ES-I3 (cell line): ENCODE measurements around the gene CSTF2T.
A peak's percentile ranks its signal among the peaks of the same experiment; 100 is the strongest.

Experiments used
- H3K36me3 ChIP-seq: 2 replicates; pipeline ENCODE4 v1.6.1; 2013; ENCODE audit warnings: mild to moderate bottlenecking, low read length, control low read depth, moderate library complexity; ENCODE audit not compliant: insufficient read depth
- H3K4me1 ChIP-seq: 2 replicates; pipeline ENCODE4 v1.6.1; 2013; ENCODE audit warnings: mild to moderate bottlenecking, control low read depth, low read length; ENCODE audit not compliant: insufficient read depth
- H3K9ac ChIP-seq: 2 replicates; pipeline ENCODE4 v1.6.1; 2013; ENCODE audit warnings: low read depth, mild to moderate bottlenecking, low read length, moderate library complexity
- H3K9me3 ChIP-seq: 2 replicates; pipeline ENCODE4 v1.6.1; 2013; ENCODE audit warnings: mild to moderate bottlenecking, low read length, moderate library complexity; ENCODE audit not compliant: control insufficient read depth, insufficient read depth

CSTF2T gene, protein sequence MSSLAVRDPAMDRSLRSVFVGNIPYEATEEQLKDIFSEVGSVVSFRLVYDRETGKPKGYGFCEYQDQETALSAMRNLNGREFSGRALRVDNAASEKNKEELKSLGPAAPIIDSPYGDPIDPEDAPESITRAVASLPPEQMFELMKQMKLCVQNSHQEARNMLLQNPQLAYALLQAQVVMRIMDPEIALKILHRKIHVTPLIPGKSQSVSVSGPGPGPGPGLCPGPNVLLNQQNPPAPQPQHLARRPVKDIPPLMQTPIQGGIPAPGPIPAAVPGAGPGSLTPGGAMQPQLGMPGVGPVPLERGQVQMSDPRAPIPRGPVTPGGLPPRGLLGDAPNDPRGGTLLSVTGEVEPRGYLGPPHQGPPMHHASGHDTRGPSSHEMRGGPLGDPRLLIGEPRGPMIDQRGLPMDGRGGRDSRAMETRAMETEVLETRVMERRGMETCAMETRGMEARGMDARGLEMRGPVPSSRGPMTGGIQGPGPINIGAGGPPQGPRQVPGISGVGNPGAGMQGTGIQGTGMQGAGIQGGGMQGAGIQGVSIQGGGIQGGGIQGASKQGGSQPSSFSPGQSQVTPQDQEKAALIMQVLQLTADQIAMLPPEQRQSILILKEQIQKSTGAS

DNA sequence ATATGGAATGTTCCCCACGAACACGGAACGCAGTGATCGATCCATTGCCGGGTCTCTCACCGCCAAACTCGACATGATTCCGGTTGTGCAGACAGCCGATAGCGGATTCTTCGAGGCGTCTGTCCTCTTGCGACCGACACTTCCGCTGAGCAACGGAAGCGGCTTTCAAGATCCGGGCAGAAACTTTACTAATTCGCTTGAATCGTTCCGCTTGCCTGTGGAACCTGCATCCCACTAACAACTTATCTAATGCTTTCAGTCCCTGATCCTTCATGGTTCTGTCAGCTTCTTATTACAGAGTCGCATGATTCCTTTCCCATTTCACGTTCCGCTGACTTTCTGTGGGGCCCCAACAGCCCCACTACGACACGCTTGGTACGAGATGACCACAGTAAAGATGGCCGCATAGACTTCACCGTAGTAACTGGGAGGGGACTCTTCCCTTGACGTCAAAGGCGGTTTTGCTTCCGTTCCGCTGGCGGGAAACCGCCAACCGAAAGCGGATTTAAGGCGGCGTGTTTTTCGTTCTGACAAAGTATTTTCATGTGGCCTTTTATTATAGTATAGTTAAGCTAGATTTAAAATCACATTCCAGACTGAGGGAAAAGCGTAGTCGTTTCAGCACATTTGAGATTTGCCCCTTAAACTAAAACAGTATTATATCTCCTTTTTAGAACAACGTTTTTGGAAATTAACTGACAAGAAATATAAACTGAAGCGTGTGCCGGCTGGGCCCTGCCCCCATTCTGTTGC lies at the start of gene CSTF2T:
Gene CSTF2T, minus strand, starts transcription at position 121 of the 753 bp plus-strand sequence. Its CDS starts 46 bp downstream, at position 75.
- H3K9me3 ChIP-seq, result no peaks in the 10 kb centered on the region
- peak within 1 kb of the TSS; percentile 97 for H3K9ac ChIP-seq
- H3K36me3 ChIP-seq, result peaks cover 9% of the 10 kb centered on the region
- H3K4me1 ChIP-seq, result peaks cover 7% of the 10 kb centered on the region; the same call in 1 of the 2 replicates

DNA sequence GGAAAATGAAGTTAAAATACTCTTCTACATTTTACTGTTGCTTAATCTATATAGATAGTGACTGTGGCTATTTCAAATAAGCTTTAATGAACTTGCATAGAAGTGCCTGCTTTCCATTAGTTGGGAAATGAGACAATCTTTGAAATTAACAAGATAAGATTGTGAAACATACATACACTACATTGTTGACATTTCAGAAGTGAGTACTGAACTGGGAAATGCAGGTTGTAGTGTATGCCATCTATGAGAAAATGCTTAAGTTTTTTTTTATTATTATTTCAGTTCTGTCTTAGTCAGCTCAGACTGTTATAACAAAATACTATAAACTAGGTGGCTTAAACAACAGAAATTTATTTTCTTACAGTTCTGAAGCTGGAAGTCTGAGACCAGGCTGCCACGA lies 49.6 kb upstream of the CSTF2T start:
- peaks cover 3% of the 10 kb centered on the region for H3K4me1 ChIP-seq
- no peaks in the 10 kb centered on the region for H3K36me3 ChIP-seq
- H3K9me3 ChIP-seq, result no peaks in the 10 kb centered on the region
- no peak overlapping the region for H3K9ac ChIP-seq

DNA sequence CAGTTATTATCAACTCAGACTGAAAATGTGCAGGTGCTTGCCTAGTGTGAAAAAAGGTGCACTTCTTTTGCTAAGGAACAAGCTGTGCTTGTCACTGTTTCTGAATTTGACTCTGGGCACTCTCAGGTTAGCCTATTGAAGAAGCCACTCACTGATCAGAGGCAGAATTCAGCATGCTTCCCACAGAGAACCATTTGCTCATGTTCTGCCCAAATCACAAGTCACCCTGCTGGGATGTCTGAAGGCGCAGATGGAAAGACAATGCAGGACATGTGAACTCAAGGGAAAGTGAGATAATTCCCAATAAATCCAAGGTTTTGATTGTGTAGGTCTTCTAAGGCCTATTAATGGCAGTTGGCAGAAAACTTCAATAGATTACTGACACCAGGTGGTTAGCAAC lies 47.8 kb upstream of the CSTF2T start:
- Histone ChIP-seq H3K9ac (no peak overlapping the region), H3K4me1 (peaks cover 3% of the 10 kb centered on the region), H3K36me3 (no peaks in the 10 kb centered on the region), H3K9me3 (no peaks in the 10 kb centered on the region)

DNA sequence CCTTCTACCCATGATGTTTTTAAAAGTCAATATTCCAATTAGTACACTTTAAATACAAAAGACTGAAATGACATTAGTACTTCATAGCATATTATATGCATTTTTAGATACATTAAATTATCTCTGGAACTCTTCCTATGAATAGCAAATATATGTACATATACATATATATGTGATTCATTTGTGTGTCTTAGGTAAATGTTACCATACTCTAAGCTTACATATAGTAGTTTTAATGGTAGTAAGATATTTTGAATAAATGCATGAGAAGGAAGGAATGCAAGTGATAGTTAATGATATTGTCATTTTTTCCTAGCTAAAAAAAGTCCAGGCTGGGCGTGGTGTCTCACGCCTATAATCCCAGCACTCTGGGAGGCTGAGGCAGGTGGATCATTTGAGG lies 46.0 kb upstream of the CSTF2T start:
- peaks cover 3% of the 10 kb centered on the region for H3K4me1 ChIP-seq

DNA sequence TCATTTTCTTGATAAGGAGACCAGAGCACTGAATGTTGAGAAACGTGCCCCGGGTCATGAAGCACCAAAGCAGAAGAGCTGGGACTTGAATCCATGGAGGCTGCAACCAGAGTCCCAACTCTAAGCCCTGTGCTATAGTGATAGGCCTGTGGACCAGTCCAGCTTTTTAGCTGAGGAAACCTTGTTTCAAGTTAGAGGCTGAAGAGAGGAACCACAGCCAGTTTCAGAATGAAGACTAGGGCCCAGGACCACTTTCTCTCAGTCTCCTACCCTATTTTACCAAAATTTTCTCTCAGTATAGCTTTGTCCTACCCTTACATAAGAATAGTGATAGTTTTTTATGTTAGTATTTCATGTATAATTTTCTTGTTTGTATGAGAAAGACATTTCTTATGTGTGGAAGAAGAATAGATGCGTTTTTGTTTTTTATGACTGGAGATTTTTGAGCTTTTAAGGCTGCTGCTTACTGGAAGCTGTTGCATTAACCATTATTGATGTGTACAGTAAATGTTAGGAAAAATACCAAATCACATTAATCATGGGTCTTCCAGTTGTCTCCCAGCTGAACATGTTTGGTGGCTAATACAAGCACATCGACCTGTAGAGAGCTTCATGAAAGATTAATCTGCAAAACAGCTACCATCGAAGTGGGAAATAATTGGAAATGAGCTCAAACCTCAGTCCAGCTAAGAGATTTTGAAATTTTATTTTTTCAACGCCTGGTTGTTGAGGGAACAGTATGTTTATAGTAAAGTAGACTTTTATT lies 45.0 kb upstream of the CSTF2T start:
- Histone ChIP-seq H3K4me1 (peaks cover 3% of the 10 kb centered on the region), H3K9me3 (no peaks in the 10 kb centered on the region), H3K36me3 (no peaks in the 10 kb centered on the region), H3K9ac (no peak overlapping the region)

More for the DNA sequence above, 46.0 kb upstream of the CSTF2T start:
- no peaks in the 10 kb centered on the region for H3K9me3 ChIP-seq
- H3K9ac ChIP-seq, result no peak overlapping the region
- H3K36me3 ChIP-seq, result no peaks in the 10 kb centered on the region

DNA sequence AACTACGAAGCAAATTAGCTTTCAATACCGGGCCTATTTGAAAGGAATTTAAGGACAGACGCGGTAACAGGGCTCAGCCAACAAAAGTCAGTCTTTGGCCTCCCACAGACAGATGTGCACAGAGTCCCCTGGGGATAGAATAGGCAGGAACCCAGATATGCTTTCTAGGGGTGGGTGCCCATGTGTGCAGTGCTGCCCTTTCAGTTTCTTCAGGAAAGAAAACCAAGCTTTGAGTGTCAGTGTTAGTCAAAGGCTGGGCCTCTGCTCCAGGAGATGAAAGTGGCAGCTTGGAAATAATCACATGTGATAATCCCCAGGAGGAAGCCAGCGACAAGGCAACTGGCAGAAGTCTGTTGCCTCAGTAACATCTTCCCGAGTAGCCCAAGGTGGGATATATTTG lies 43.8 kb upstream of the CSTF2T start:
- Histone ChIP-seq H3K4me1 (peaks cover 3% of the 10 kb centered on the region), H3K9ac (no peak overlapping the region), H3K9me3 (no peaks in the 10 kb centered on the region), H3K36me3 (no peaks in the 10 kb centered on the region)

DNA sequence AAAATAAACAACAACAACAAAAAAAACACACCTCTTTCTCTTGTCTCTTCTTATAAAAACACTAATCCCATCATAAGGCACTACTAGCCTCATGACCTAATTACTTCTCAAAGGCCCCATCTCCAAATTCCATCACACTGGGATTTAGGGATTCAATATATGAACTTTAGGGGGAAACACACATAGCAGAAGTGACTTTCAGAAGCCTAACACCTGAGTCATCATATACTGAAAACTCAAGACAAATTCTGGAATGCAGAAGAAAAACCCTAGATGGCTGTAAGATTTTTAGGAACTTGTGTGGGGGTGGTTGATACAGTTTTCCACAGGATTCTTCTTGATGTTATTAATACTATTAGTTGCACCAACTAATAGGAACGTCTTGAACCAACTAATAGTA lies 33.7 kb upstream of the CSTF2T start:
- Histone ChIP-seq H3K4me1 (peaks cover 5% of the 10 kb centered on the region; the same call in 1 of the 2 replicates), H3K36me3 (no peaks in the 10 kb centered on the region), H3K9me3 (no peaks in the 10 kb centered on the region), H3K9ac (no peak overlapping the region)

DNA sequence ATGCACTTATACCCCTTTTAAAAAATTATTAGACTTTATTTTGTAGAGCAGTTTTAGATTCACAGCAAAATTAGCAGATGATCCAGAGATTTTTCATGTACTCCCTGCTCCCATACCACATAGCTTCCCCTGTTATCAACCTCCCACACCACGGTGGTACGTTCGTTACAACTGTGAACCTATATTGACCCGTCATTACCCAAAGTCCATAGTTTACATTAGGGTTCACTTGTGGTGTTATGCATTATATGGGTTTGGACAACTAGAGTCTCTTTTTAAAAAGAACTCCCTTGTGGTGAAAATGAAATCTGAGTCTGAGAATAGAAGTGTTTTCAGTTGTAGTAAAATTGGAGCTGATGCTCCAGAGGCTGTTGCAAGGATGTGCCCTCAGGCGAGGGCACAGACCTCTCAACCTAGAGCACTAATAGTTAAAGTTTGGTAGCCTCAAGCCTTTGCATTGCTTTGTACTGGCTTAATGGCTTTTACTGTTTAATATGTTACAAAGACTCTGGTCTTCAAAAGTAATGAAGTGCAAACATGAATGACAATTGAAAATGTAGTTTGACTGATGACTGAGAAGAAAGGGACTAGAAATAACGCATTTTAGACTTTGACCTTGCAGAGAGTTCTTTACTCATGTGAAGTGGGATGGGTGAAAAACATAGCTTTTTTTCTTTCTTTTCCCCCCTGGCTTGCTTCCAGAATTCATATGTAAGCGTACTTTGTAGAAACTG lies 30.6 kb upstream of the CSTF2T start:
- H3K9ac ChIP-seq, result no peak overlapping the region
- no peaks in the 10 kb centered on the region for H3K36me3 ChIP-seq
- H3K9me3 ChIP-seq, result no peaks in the 10 kb centered on the region
- H3K4me1 ChIP-seq, result peaks cover 5% of the 10 kb centered on the region; the same call in 1 of the 2 replicates

DNA sequence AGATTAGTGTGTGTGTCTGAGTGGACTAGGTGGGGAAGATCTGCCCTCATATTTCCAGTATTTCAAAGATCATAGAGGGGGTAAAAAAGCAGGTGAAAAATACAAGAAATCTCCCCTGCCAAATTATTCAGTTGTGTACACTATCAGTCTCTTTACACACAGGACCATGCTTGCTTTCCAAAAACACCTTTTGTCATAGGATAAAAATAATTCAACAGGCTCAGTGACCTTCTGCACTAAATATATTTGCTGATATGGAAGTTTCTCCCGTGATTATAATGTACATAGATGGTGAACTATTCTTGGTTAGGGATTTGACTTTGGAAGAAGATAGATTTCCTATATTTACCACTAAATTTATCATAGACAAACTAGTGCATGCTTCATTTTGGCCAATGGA lies 24.6 kb upstream of the CSTF2T start:
- Histone ChIP-seq H3K9me3 (no peaks in the 10 kb centered on the region), H3K9ac (no peak overlapping the region), H3K4me1 (peaks cover 2% of the 10 kb centered on the region)

DNA sequence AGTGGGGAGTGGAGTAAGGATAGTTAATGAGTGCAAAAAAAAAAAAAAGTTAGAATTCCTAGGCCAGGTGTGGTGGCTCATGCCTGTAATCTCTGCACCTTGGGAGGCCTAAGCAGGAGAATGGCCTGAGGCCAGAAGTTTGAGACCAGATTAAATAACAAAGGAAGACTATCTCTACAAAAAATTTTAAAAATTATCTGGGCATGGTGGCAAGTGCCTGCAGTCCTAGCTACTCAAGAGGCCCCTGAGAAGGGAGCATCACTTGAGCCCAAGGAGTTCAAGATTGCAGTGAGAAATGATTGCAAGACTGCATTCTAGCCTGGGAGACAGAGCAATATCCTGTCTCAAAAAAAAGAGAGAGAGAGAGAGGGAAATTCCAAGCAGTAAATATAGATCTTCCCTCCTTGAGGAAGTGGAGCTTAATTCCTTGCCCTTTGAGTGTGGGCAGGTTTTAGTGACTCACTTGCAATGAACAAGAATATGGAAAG lies 19.5 kb upstream of the CSTF2T start:
- peaks cover 6% of the 10 kb centered on the region for H3K4me1 ChIP-seq
- no peaks in the 10 kb centered on the region for H3K36me3 ChIP-seq
- H3K9ac ChIP-seq, result no peak overlapping the region
- no peaks in the 10 kb centered on the region for H3K9me3 ChIP-seq

More for the DNA sequence above, 24.6 kb upstream of the CSTF2T start:
- no peaks in the 10 kb centered on the region for H3K36me3 ChIP-seq

DNA sequence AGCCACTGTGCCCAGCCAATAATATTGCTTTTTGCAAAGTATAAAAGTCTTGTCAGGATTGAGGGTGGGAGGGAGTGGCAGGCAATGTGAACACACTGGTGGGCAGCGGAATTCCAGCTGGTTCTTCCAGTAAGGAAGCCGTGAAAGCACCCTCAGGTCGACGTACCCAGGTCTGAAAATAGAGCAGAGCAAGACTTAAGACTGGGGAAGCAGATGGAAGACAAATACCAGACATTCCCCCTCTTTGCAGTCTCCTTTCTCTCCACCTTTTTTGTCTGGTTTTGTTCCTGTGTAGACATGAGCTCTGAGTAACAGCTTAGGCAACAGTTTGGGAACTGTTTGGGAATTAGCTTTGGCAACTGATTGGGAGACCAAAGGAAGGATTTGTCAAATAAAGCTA lies 17.6 kb upstream of the CSTF2T start:
- Histone ChIP-seq H3K9ac (no peak overlapping the region), H3K36me3 (no peaks in the 10 kb centered on the region), H3K9me3 (no peaks in the 10 kb centered on the region), H3K4me1 (peaks cover 6% of the 10 kb centered on the region)

DNA sequence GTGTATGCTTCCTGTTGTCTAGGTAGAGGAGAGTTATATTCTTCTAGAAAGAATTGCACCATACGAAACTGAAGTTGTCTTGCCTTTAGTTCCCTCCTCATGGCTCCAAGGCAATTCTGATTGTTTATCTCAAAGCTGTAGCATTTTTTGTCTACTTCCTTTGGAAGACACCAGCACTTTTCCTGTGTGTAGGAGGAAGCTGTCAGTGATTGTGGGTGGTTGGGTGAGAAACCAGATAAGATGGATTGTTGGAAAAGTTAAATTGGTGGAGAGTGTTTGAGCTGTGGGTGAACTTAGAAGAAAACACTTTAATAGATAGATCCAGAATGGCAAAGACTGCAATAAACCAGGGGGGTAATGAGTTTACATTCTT lies 12.1 kb upstream of the CSTF2T start:
- no peaks in the 10 kb centered on the region for H3K9me3 ChIP-seq
- no peak overlapping the region for H3K9ac ChIP-seq
- peaks cover 6% of the 10 kb centered on the region; the same call in 1 of the 2 replicates for H3K4me1 ChIP-seq
- H3K36me3 ChIP-seq, result no peaks in the 10 kb centered on the region

DNA sequence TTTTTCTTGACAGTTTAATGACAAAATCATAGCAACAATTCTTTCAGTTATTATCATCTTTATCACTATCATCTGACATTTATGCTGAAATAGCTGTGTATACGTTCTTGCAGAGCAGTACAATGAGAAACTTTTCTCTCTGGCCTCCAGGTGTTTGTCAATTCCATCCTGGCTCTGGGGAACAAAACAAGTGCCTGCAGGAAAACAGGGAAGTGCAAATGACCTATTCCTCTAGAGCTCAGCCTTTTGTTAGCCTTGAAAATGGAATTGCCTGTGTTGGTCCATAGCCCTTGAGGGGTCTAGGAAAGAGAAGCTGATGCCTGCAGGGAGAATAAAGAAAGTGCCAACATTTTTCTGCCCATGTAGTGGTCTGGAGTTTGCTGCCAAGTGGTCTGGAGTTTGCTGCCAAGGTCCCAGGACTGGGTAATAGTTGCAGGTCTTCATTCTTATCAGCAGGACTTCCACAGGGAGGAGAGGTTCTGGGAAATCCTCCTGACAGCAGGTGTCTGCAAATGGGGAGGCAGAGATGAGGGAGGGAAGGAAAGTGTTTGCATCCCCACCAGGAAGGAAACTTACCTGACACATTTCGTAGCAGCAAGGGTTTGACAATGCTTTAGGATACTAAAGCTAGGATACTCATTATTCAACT lies 10.1 kb upstream of the CSTF2T start:
- no peaks in the 10 kb centered on the region for H3K9me3 ChIP-seq
- H3K36me3 ChIP-seq, result no peaks in the 10 kb centered on the region
- H3K9ac ChIP-seq, result no peak overlapping the region
- peaks cover 6% of the 10 kb centered on the region; the same call in 1 of the 2 replicates for H3K4me1 ChIP-seq
